ENCODE measurements around the gene CLBA1.
"Not testable (repeated sequence)": the region's sequence is repeated elsewhere in the genome, so short reads cannot be mapped to it uniquely, and the experiment has no call there.

GRCh38 chr14:104944436-104945205, 41.0 kb upstream of the CLBA1 start:
- TF ChIP-seq CTCF, POLR2A (IDR thresholded peaks at IDR 0.05): not testable (repeated sequence)
